Prostate gland (tissue), 2 donors: ENCODE results near the gene ARL15. TPM values are rescaled to one million over a fixed set of nuclear protein-coding genes. Genes with fewer than 3 reads are reported as not detected.

Source experiments
- DNase-seq: peaks from one replicate; pipeline ENCODE4 v3.0.0-alpha.2; 2019; ENCODE audit warnings: low spot score
- H3K27ac ChIP-seq, 2 donors: fragments of 200-600 bp; sonication (generic); 2 replicates each; pipeline ENCODE4 v1.5.1; 2017 to 2019
- H3K27me3 ChIP-seq: fragments of 200-600 bp; sonication (generic); replicated peaks from 2 replicates; pipeline ENCODE4 v1.5.1; 2019; ENCODE audit not compliant: insufficient read depth
- H3K36me3 ChIP-seq, 2 donors: fragments of 200-600 bp; sonication (generic); 1 replicate in 1 of 2; 2 replicates in 1 of 2; pipeline versions ENCODE4 v1.5.1 to v1.8.1; 2017 to 2019
- H3K4me1 ChIP-seq: fragments of 200-600 bp; sonication (generic); replicated peaks from 2 replicates; pipeline ENCODE4 v1.5.1; 2019
- H3K4me3 ChIP-seq, 2 donors: fragments of 200-600 bp; sonication (generic); 2 replicates each; pipeline ENCODE4 v1.5.1; 2017 to 2019
- H3K9me3 ChIP-seq: fragments of 200-600 bp; sonication (generic); 2 replicates; pipeline ENCODE4 v1.5.1; 2017
- POLR2A ChIP-seq: fragments of 450-650 bp; IDR thresholded peaks from one replicate; pipeline ENCODE4 v1.6.1; 2016; ENCODE audit warnings: antibody characterized with exemption, mild to moderate bottlenecking
- POLR2AphosphoS5 ChIP-seq: sonication (generic); formaldehyde crosslinking; IDR thresholded peaks from one replicate; pipeline ENCODE4 v1.6.1; 2017; ENCODE audit warnings: antibody characterized with exemption
- WGBS: methylation state at CpG from one replicate; pipeline ENCODE4 v1.1.5; 2018; 5-methylcytosine and 5-hydroxymethylcytosine counted together
- intact Hi-C: fragments of 100-400 bp; cut with DNase I; formaldehyde crosslinking; loops from one replicate; pipeline ENCODE4 v1.14.2; 2022
- total RNA-seq, 2 donors: library from RNA; depleted of rRNA; stranded (reverse); fragments of >200 nt; gene quantifications; one replicate each; pipeline ENCODE4 v1.1.0, GENCODE V29; 2016
- TF ChIP-seq, protein P1 (sequence below), 4 experiments: fragments of 200-600 bp in 2 of 4; fragments of 450-650 bp in 2 of 4; sonication (generic) in 2 of 4; IDR thresholded peaks; 1 replicate in 3 of 4; 2 replicates in 1 of 4; pipeline ENCODE4 v1.5.1; 2016 to 2019; ENCODE audit warnings: antibody characterized with exemption in 4 of 4, mild to moderate bottlenecking in 2 of 4, moderate library complexity in 2 of 4

ARL15 gene
- total RNA-seq, 2 donors from 2014 or later: 16.1 to 38.4 TPM

DNA sequence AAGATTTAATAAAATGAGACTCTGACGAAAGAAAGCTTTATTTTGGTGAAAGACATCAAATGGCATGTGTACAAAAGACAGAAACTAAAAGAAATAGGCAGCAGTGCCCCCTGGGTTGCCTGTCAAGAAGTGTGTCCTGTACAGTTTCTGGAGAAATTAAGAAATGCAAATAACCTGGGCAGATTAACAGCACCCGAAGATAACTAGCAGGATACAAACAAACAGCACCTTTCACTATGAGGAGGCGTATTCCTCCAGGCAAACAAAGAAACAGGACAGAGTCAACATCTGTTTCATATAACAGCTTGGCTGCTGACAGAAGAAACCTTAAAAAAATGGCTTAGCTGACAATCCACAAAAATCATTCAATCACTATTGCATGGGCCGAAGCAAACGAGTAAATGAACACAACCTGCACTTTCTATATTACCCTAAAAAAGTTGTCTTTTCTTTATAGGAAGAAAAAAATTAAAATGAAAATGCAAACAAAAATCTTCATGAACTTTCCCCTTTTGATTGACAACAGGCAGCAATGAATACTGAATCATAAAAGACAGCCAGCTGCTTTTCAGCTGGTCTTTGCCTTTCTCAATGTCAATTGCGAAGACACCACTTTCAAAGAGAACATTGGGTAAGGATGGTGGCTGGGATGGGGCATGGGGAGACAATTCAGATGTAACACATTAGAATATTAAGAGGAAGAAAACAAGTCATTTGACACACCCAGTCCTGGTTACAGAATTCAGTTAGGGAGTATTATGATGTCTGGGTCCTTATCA lies 162.1 kb downstream of the ARL15 start:
- 54% methylated on average over 6 of the region's 6 CpGs for WGBS
- H3K4me1 ChIP-seq: no peaks in the 10 kb centered on the region
- TF ChIP-seq POLR2AphosphoS5: no peak
- no peak for TF ChIP-seq POLR2A
- TF ChIP-seq, protein P1, sequence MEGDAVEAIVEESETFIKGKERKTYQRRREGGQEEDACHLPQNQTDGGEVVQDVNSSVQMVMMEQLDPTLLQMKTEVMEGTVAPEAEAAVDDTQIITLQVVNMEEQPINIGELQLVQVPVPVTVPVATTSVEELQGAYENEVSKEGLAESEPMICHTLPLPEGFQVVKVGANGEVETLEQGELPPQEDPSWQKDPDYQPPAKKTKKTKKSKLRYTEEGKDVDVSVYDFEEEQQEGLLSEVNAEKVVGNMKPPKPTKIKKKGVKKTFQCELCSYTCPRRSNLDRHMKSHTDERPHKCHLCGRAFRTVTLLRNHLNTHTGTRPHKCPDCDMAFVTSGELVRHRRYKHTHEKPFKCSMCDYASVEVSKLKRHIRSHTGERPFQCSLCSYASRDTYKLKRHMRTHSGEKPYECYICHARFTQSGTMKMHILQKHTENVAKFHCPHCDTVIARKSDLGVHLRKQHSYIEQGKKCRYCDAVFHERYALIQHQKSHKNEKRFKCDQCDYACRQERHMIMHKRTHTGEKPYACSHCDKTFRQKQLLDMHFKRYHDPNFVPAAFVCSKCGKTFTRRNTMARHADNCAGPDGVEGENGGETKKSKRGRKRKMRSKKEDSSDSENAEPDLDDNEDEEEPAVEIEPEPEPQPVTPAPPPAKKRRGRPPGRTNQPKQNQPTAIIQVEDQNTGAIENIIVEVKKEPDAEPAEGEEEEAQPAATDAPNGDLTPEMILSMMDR (IDR thresholded peaks at IDR 0.05): no peak
- H3K9me3 ChIP-seq: no peaks in the 10 kb centered on the region
- intact Hi-C loops: no loop called here
- H3K27me3 ChIP-seq: no peaks in the 10 kb centered on the region
- H3K4me3 ChIP-seq: no peak overlapping the region
- no peak overlapping the region for H3K27ac ChIP-seq
- H3K36me3 ChIP-seq: no peaks in the 10 kb centered on the region
- DNase-seq: no peak

DNA sequence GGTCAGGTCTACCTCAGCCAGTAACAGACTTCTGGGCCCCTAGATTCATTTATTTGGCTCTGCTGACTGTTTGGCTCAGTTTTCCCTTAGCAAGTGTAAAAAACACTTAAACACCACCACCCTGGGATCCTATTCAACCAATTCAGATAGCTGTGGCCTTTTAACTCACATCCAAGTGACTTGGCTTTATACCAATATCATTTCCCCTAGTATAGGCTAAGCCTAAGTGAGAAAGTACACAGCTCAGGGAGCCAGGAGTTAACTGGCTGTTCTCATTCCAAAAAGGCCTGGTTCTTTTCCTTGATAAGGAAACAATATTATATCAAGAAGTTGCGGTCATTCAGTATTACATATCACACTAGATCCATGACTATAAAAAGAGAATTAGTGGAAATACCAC lies 163.5 kb downstream of the ARL15 start:
- Histone ChIP-seq H3K36me3 (no peaks in the 10 kb centered on the region), H3K9me3 (no peaks in the 10 kb centered on the region), H3K27ac (no peak overlapping the region), H3K4me1 (no peaks in the 10 kb centered on the region), H3K4me3 (no peak overlapping the region), H3K27me3 (no peaks in the 10 kb centered on the region)
- whole genome bisulfite sequencing: 91% methylated on average over 1 of the region's 1 CpG
- no peak for DNase-seq
- TF ChIP-seq, protein P1 (IDR thresholded peaks at IDR 0.05): no peak
- no peak for TF ChIP-seq POLR2A
- intact Hi-C loops: no loop called here

DNA sequence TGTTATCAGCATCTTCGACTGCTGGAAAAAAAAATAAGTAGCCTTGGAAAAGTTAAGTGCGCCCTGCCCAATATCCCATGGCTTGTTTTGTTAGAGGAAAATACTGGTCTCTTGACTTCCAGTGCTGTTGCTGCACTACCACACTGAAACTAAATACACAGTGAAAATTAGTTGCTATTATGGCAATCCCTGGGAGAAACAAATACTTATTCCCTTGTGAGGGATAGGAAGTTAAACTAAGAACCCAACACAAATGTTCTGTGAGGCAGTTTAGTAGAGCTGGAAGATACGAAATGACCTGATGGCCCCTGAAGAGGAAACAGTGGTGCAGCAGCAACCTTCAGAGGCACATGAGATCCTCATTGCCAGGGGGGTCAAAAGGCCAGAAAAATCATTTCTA lies 164.0 kb downstream of the ARL15 start:
- intact Hi-C loops: no loop called here

DNA sequence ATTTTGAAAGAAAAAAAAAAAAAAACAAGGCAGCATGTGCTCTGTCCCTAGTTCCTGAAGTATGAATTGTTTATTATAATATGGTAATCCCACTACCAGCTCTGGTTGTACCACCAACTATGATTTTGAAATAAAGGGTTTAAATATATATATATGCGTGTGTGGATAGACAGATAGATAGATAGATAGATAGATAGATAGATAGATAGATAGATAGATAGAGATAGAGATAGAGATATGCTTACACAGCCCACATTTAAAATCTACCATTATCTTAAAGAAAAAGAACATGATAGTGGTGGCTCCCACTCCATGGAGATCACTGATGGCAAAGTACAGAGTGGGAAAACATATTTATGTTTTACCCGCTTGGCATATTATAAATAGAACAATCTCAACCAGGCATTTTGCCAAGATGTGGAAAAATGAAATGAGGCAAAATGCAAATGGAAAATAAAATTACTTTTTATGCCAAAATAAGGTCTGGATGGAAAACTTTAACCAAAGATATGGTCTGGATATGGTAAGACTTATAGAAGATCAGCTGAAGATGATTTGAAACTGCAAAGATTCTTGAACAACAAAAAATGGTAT lies 170.0 kb downstream of the ARL15 start:
- Histone ChIP-seq H3K27ac (no peak overlapping the region), H3K4me3 (no peak overlapping the region), H3K36me3 (no peaks in the 10 kb centered on the region), H3K27me3 (no peaks in the 10 kb centered on the region), H3K9me3 (no peaks in the 10 kb centered on the region), H3K4me1 (no peaks in the 10 kb centered on the region)
- WGBS: 95% methylated on average over 2 of the region's 2 CpGs
- no peak for DNase-seq
- intact Hi-C loops: no loop called here
- TF ChIP-seq POLR2A (no peak), POLR2AphosphoS5 (no peak)
- TF ChIP-seq, protein P1 (IDR thresholded peaks at IDR 0.05): no peak

More for the DNA sequence above, 164.0 kb downstream of the ARL15 start:
- no peak overlapping the region for H3K27ac ChIP-seq
- H3K4me3 ChIP-seq: no peak overlapping the region
- DNase-seq: no peak
- H3K36me3 ChIP-seq: no peaks in the 10 kb centered on the region
- 96% methylated on average over 3 of the region's 3 CpGs for WGBS
- TF ChIP-seq POLR2A: no peak
- TF ChIP-seq, protein P1 (IDR thresholded peaks at IDR 0.05): no peak
- no peak for TF ChIP-seq POLR2AphosphoS5
- no peaks in the 10 kb centered on the region for H3K9me3 ChIP-seq
- H3K4me1 ChIP-seq: no peaks in the 10 kb centered on the region
- H3K27me3 ChIP-seq: no peaks in the 10 kb centered on the region
